Liver (tissue), 9 donors: Measurements from ENCODE around the gene NDNF. TPM values are rescaled to one million over a fixed set of nuclear protein-coding genes. Genes with fewer than 3 reads are reported as not detected.

Experiments used
- DNase-seq: peaks from one replicate; pipeline ENCODE4 v3.0.0-alpha.2; 2017; ENCODE audit warnings: low spot score
- H3K27ac ChIP-seq, 2 donors: one replicate each; pipeline ENCODE4 v1.7.0; 2013; ENCODE audit warnings: inconsistent platforms in 2 of 2, low read length in 2 of 2, control low read depth in 1 of 2, low read depth in 1 of 2, mild to moderate bottlenecking in 1 of 2
- H3K27me3 ChIP-seq, 4 donors: one replicate each; pipeline versions ENCODE4 v1.6.1 to v1.7.0; 2013; ENCODE audit warnings: low read length in 3 of 4, inconsistent platforms in 1 of 4, mild to moderate bottlenecking in 1 of 4, moderate library complexity in 1 of 4; ENCODE audit not compliant: control insufficient read depth in 4 of 4, insufficient read depth in 4 of 4
- H3K36me3 ChIP-seq, 4 donors: one replicate each; pipeline versions ENCODE4 v1.6.1 to v1.7.0; 2013; ENCODE audit warnings: low read length in 3 of 4, mild to moderate bottlenecking in 3 of 4, low read depth in 1 of 4, moderate library complexity in 1 of 4; ENCODE audit not compliant: control insufficient read depth in 4 of 4, insufficient read depth in 3 of 4
- H3K4me1 ChIP-seq, 4 donors: one replicate each; pipeline versions ENCODE4 v1.6.1 to v1.7.0; 2013; ENCODE audit warnings: low read length in 3 of 4, mild to moderate bottlenecking in 3 of 4, moderate library complexity in 1 of 4; ENCODE audit not compliant: control insufficient read depth in 4 of 4, insufficient read depth in 4 of 4
- H3K4me3 ChIP-seq, 3 donors: one replicate each; pipeline versions ENCODE4 v1.6.1 to v1.7.0; 2013; ENCODE audit warnings: low read length in 3 of 3, control low read depth in 1 of 3, low read depth in 1 of 3, mild to moderate bottlenecking in 1 of 3
- H3K9ac ChIP-seq, 2 donors: one replicate each; pipeline ENCODE4 v1.7.0; 2013; ENCODE audit warnings: low read length in 2 of 2, mild to moderate bottlenecking in 2 of 2, moderate library complexity in 2 of 2, control low read depth in 1 of 2, low read depth in 1 of 2
- H3K9me3 ChIP-seq, 4 donors: one replicate each; pipeline versions ENCODE4 v1.6.1 to v1.7.0; 2013; ENCODE audit warnings: low read length in 3 of 4; ENCODE audit not compliant: control insufficient read depth in 4 of 4
- CTCF ChIP-seq: fragments of 150-350 bp; IDR thresholded peaks from 2 replicates; pipeline ENCODE4 v1.5.1; 2017; ENCODE audit warnings: improper control_type of control experiment, low read depth, low read length; ENCODE audit not compliant: missing input control
- FOXA1 ChIP-seq: IDR thresholded peaks from 2 replicates; pipeline ENCODE4 v1.6.1; 2016; ENCODE audit warnings: antibody characterized with exemption
- FOXA2 ChIP-seq: IDR thresholded peaks from 2 replicates; pipeline ENCODE4 v1.6.1; 2016; ENCODE audit warnings: antibody characterized with exemption
- GABPA ChIP-seq, 2 donors: IDR thresholded peaks in 1 of 2; conservative IDR thresholded peaks in 1 of 2; 2 replicates each; pipeline ENCODE4 v1.6.1; 2016; ENCODE audit warnings: antibody characterized with exemption in 2 of 2, mild to moderate bottlenecking in 1 of 2, moderate library complexity in 1 of 2
- HNF4A ChIP-seq, 2 donors: conservative IDR thresholded peaks; 2 replicates each; pipeline ENCODE4 v1.6.1; 2016; ENCODE audit warnings: antibody characterized with exemption in 2 of 2, mild to moderate bottlenecking in 2 of 2
- JUND ChIP-seq, 2 donors: IDR thresholded peaks; 2 replicates each; pipeline ENCODE4 v1.6.1; 2016; ENCODE audit warnings: antibody characterized with exemption in 2 of 2
- MAX ChIP-seq: IDR thresholded peaks from 2 replicates; pipeline ENCODE4 v1.6.1; 2016; ENCODE audit warnings: antibody characterized with exemption
- NR2F2 ChIP-seq: IDR thresholded peaks from 2 replicates; pipeline ENCODE4 v1.6.1; 2016; ENCODE audit warnings: antibody characterized with exemption
- RAD21 ChIP-seq, 2 donors: IDR thresholded peaks; 2 replicates each; pipeline ENCODE4 v1.6.1; 2016; ENCODE audit warnings: antibody characterized with exemption in 2 of 2, mild to moderate bottlenecking in 2 of 2
- REST ChIP-seq: IDR thresholded peaks from 2 replicates; pipeline ENCODE4 v1.6.1; 2016; ENCODE audit warnings: antibody characterized with exemption, mild to moderate bottlenecking
- RXRA ChIP-seq, 2 donors: IDR thresholded peaks; 2 replicates each; pipeline ENCODE4 v1.6.1; 2017 to 2018; ENCODE audit warnings: antibody characterized with exemption in 2 of 2, mild to moderate bottlenecking in 1 of 2
- SP1 ChIP-seq: IDR thresholded peaks from 2 replicates; pipeline ENCODE4 v1.6.1; 2018; ENCODE audit warnings: antibody characterized with exemption, mild to moderate bottlenecking
- YY1 ChIP-seq: IDR thresholded peaks from 2 replicates; pipeline ENCODE4 v1.6.1; 2016; ENCODE audit warnings: antibody characterized with exemption, mild to moderate bottlenecking
- ZBTB33 ChIP-seq: IDR thresholded peaks from 2 replicates; pipeline ENCODE4 v1.6.1; 2016; ENCODE audit warnings: antibody characterized with exemption
- WGBS: extraction: QIAGEN DNeasy Blood & Tissue Kit; methylation state at CpG from one replicate; pipeline ENCODE4 v1.1.7; 2013; 5-methylcytosine and 5-hydroxymethylcytosine counted together
- polyA plus RNA-seq, 2 donors: library from polyadenylated mRNA; stranded (reverse) in 1 of 2; unstranded in 1 of 2; fragments of 200-250 nt in 1 of 2; fragments of >200 nt in 1 of 2; fragmentation: Nextera tagmentation in 1 of 2; extraction: Ambion mirVana in 1 of 2; gene quantifications; one replicate each; pipeline versions ENCODE4 v1.2.1 to v1.2.3, GENCODE V29; 2013 to 2015
- total RNA-seq, 2 donors: library from RNA; depleted of rRNA; stranded (reverse); fragments of >200 nt; gene quantifications; one replicate each; pipeline ENCODE4 v1.2.3, GENCODE V29; 2014
- donor health status: healthy.
- donor health status: healthy.
- donor health status: healthy.
- donor health status: healthy.
- donor health status: healthy.

The NDNF gene
- total and polyA plus RNA-seq, 4 donors: 0.05 to 0.37 (median 0.13) TPM

GRCh38 chr4:121054373-121054772, 18.0 kb downstream of the NDNF start (continued):
- TF ChIP-seq FOXA1: no peak
- no peak for TF ChIP-seq FOXA2

GRCh38 chr4:121053601-121054143, 18.7 kb downstream of the NDNF start:
- Histone ChIP-seq H3K36me3 (no peaks in the 10 kb centered on the region), H3K4me1 (no peaks in the 10 kb centered on the region), H3K9me3 (no peaks in the 10 kb centered on the region), H3K27ac (no peak overlapping the region), H3K27me3 (peaks cover 0 to 8% (median under 1%) of the 10 kb centered on the region in 4 donors), H3K4me3 (no peak overlapping the region), H3K9ac (no peak overlapping the region)
- 66% methylated on average over 3 of the region's 3 CpGs for WGBS
- no peak for DNase-seq
- TF ChIP-seq ZBTB33: no peak
- TF ChIP-seq RXRA (IDR thresholded peaks at IDR 0.05): no peak
- TF ChIP-seq JUND (IDR thresholded peaks at IDR 0.05): no peak
- TF ChIP-seq NR2F2: no peak
- no peak for TF ChIP-seq HNF4A (conservative IDR thresholded peaks at IDR 0.05)
- no peak for TF ChIP-seq SP1
- no peak for TF ChIP-seq GABPA (IDR thresholded peaks at IDR 0.05 in 1 of 2, conservative IDR thresholded peaks at IDR 0.05 in 1 of 2)
- TF ChIP-seq REST: no peak
- no peak for TF ChIP-seq MAX

GRCh38 chr4:121050300-121050699, 22.0 kb downstream of the NDNF start:
- Histone ChIP-seq H3K4me3 (no peak overlapping the region), H3K27ac (no peak overlapping the region), H3K9me3 (no peaks in the 10 kb centered on the region), H3K9ac (no peak overlapping the region), H3K4me1 (no peaks in the 10 kb centered on the region), H3K36me3 (no peaks in the 10 kb centered on the region), H3K27me3 (no peaks in the 10 kb centered on the region)
- TF ChIP-seq JUND (IDR thresholded peaks at IDR 0.05) (no peak), CTCF (peak; percentile 13), RAD21 (IDR thresholded peaks at IDR 0.05) (peak in 1 of 2 donors; percentile 29), YY1 (no peak), REST (no peak), RXRA (IDR thresholded peaks at IDR 0.05) (no peak)
- DNase-seq: no peak
